Stomach (tissue), 9 donors: Measurements from ENCODE around the gene STK39. TPM values are rescaled to one million over a fixed set of nuclear protein-coding genes. Genes with fewer than 3 reads are reported as not detected.

ENCODE experiments used
- DNase-seq, 2 donors: peaks; one replicate each; pipeline versions ENCODE4 v3.0.0 to v3.0.0-alpha.2; 2013 to 2019
- H3K27ac ChIP-seq, 5 donors: fragments of 200-600 bp in 4 of 5; sonication (generic) in 4 of 5; one replicate each; pipeline ENCODE4 v1.5.1; 2013 to 2019; ENCODE audit warnings: mild to moderate bottlenecking in 1 of 5, moderate library complexity in 1 of 5
- H3K27me3 ChIP-seq, 3 donors: fragments of 200-600 bp; sonication (generic); one replicate each; pipeline ENCODE4 v1.5.1; 2017 to 2019; ENCODE audit warnings: mixed run types in 1 of 3
- H3K36me3 ChIP-seq, 4 donors: fragments of 200-600 bp; sonication (generic); 1 replicate in 3 of 4; 2 replicates in 1 of 4; pipeline ENCODE4 v1.5.1; 2016 to 2019
- H3K4me1 ChIP-seq, 4 donors: fragments of 200-600 bp; sonication (generic); one replicate each; pipeline ENCODE4 v1.5.1; 2016 to 2019
- H3K4me3 ChIP-seq, 4 donors: fragments of 200-600 bp; sonication (generic) in 3 of 4; one replicate each; pipeline ENCODE4 v1.5.1; 2016 to 2019; ENCODE audit warnings: mild to moderate bottlenecking in 1 of 4
- H3K9me3 ChIP-seq, 4 donors: fragments of 200-600 bp; sonication (generic); one replicate each; pipeline ENCODE4 v1.5.1; 2016 to 2019
- EP300 ChIP-seq: sonication (generic); formaldehyde crosslinking; IDR thresholded peaks from one replicate; pipeline ENCODE4 v1.6.1; 2017; ENCODE audit warnings: antibody characterized with exemption
- POLR2A ChIP-seq, 4 donors: fragments of 450-650 bp; IDR thresholded peaks; one replicate each; pipeline ENCODE4 v1.6.1; 2016; ENCODE audit warnings: antibody characterized with exemption in 4 of 4, control low read depth in 2 of 4, mild to moderate bottlenecking in 1 of 4, moderate library complexity in 1 of 4
- POLR2AphosphoS5 ChIP-seq, 3 donors: sonication (generic); formaldehyde crosslinking; IDR thresholded peaks; one replicate each; pipeline ENCODE4 v1.6.1; 2016; ENCODE audit warnings: antibody characterized with exemption in 3 of 3
- WGBS, 5 donors: extraction: QIAGEN DNeasy Blood & Tissue Kit in 3 of 5; methylation state at CpG; one replicate each; pipeline versions ENCODE4 v1.1.5 to v1.1.7; 2013 to 2018; 5-methylcytosine and 5-hydroxymethylcytosine counted together
- intact Hi-C: fragments of 100-400 bp; cut with DNase I; formaldehyde crosslinking; loops from one replicate; pipeline ENCODE4 v1.15.1; 2023; ENCODE audit warnings: low total_unique reads
- polyA plus RNA-seq, 3 donors: library from polyadenylated mRNA; stranded (reverse); fragments of 200-250 nt; gene quantifications; one replicate each; pipeline ENCODE4 v1.2.3, GENCODE V29; 2013
- total RNA-seq, 5 donors: library from RNA; depleted of rRNA; stranded (reverse); fragments of >200 nt; gene quantifications; one replicate each; pipeline versions ENCODE4 v1.1.0 to v1.2.3, GENCODE V29; 2014 to 2016
- TF ChIP-seq, protein P1 (sequence below), 7 experiments: fragments of 450-650 bp in 4 of 7; fragments of 200-600 bp in 3 of 7; sonication (generic) in 3 of 7; IDR thresholded peaks; one replicate each; pipeline ENCODE4 v1.5.1; 2016 to 2019; ENCODE audit warnings: antibody characterized with exemption in 7 of 7, control low read depth in 2 of 7, mild to moderate bottlenecking in 1 of 7
- donor health status: healthy with polysubstance abuse.
- donor health status: Bipolar disorder and iron deficiency.
- donor health status: healthy.

The STK39 gene
- total and polyA plus RNA-seq, 8 donors, result 18.3 to 60.7 (median 33.3) TPM

GRCh38 chr2:168003876-168004275 lies 243.5 kb downstream of the STK39 start:
- 94 to 99% (median 98%) methylated on average over 3 of the region's 3 CpGs for WGBS, 5 donors
- H3K36me3 ChIP-seq, result peaks cover 0 to 28% (median 7%) of the 10 kb centered on the region in 4 donors
- no peak for TF ChIP-seq POLR2A (IDR thresholded peaks at IDR 0.05)
- no peak for TF ChIP-seq EP300
- TF ChIP-seq, protein P1, sequence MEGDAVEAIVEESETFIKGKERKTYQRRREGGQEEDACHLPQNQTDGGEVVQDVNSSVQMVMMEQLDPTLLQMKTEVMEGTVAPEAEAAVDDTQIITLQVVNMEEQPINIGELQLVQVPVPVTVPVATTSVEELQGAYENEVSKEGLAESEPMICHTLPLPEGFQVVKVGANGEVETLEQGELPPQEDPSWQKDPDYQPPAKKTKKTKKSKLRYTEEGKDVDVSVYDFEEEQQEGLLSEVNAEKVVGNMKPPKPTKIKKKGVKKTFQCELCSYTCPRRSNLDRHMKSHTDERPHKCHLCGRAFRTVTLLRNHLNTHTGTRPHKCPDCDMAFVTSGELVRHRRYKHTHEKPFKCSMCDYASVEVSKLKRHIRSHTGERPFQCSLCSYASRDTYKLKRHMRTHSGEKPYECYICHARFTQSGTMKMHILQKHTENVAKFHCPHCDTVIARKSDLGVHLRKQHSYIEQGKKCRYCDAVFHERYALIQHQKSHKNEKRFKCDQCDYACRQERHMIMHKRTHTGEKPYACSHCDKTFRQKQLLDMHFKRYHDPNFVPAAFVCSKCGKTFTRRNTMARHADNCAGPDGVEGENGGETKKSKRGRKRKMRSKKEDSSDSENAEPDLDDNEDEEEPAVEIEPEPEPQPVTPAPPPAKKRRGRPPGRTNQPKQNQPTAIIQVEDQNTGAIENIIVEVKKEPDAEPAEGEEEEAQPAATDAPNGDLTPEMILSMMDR (IDR thresholded peaks at IDR 0.05), result no peak
- TF ChIP-seq POLR2AphosphoS5 (IDR thresholded peaks at IDR 0.05), result no peak
- DNase-seq, result no peak
- no peak overlapping the region for H3K27ac ChIP-seq
- no peak overlapping the region for H3K4me3 ChIP-seq
- H3K9me3 ChIP-seq, result no peaks in the 10 kb centered on the region
- H3K27me3 ChIP-seq, result no peaks in the 10 kb centered on the region
- intact Hi-C loops, result no loop called here
- H3K4me1 ChIP-seq, result peaks cover 5 to 34% (median 17%) of the 10 kb centered on the region in 4 donors

GRCh38 chr2:168002021-168002553 lies 245.3 kb downstream of the STK39 start:
- no peak for DNase-seq
- TF ChIP-seq, protein P1 (IDR thresholded peaks at IDR 0.05), result no peak
- TF ChIP-seq POLR2AphosphoS5 (IDR thresholded peaks at IDR 0.05) (no peak), POLR2A (IDR thresholded peaks at IDR 0.05) (no peak), EP300 (no peak)
- WGBS, 5 donors, result 29 to 50% (median 35%) methylated on average over 2 of the region's 2 CpGs
- peaks cover 0 to 25% (median 9%) of the 10 kb centered on the region in 4 donors for H3K4me1 ChIP-seq
- H3K9me3 ChIP-seq, result no peaks in the 10 kb centered on the region
- intact Hi-C loops, result no loop called here
- H3K27me3 ChIP-seq, result no peaks in the 10 kb centered on the region
- H3K36me3 ChIP-seq, result peaks cover 0 to 17% (median 4%) of the 10 kb centered on the region in 4 donors
- no peak overlapping the region for H3K27ac ChIP-seq
- no peak overlapping the region for H3K4me3 ChIP-seq

- 94 to 100% (median 97%) methylated on average over 1 of the region's 1 CpG for WGBS, 5 donors
- H3K27me3 ChIP-seq, result no peaks in the 10 kb centered on the region
- no peak overlapping the region for H3K27ac ChIP-seq
- no peak for DNase-seq
- intact Hi-C loops, result no loop called here
- H3K4me1 ChIP-seq, result peaks cover 0 to 7% (median 2%) of the 10 kb centered on the region in 4 donors
- H3K9me3 ChIP-seq, result no peaks in the 10 kb centered on the region
- TF ChIP-seq, protein P1 (IDR thresholded peaks at IDR 0.05), result no peak
- TF ChIP-seq EP300 (no peak), POLR2A (IDR thresholded peaks at IDR 0.05) (no peak)
- no peaks in the 10 kb centered on the region for H3K36me3 ChIP-seq
- H3K4me3 ChIP-seq, result no peak overlapping the region
Observed at GRCh38 chr2:167992278-167992677, 255.1 kb downstream of the STK39 start.

DNA sequence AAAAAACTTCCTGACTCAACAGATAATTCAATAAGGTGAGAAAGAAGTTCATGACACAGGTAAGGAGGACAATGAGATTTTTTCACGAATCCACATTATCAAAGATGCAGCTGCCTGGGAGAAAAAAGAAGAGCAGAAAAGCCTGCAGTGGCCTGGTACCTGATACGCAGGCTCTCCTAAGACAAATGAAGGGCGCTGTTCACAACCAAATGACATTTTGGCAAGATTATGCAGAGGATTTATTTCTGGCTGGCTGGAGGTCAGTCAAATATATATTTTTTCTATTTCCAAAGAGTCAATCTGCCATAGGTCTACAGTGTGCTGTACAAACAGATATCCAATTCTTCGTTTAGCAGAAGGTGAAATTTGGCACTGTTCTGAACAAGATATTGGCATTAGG lies 257.3 kb downstream of the STK39 start:
- Histone ChIP-seq H3K36me3 (no peaks in the 10 kb centered on the region), H3K27me3 (no peaks in the 10 kb centered on the region), H3K4me3 (no peak overlapping the region), H3K27ac (no peak overlapping the region), H3K9me3 (no peaks in the 10 kb centered on the region), H3K4me1 (peaks cover 0 to 5% (median 0%) of the 10 kb centered on the region in 4 donors)
- TF ChIP-seq, protein P1 (IDR thresholded peaks at IDR 0.05), result no peak
- TF ChIP-seq POLR2AphosphoS5 (IDR thresholded peaks at IDR 0.05) (no peak), EP300 (no peak), POLR2A (IDR thresholded peaks at IDR 0.05) (no peak)
- intact Hi-C loops, result no loop called here
- no peak for DNase-seq
- 79 to 92% (median 82%) methylated on average over 4 of the region's 4 CpGs for WGBS, 5 donors
